Esophagus muscularis mucosa (tissue), 3 donors: ENCODE results near the gene PDCD4.

Experiments
- CTCF ChIP-seq, 3 experiments: fragments of 200-600 bp in 2 of 3; fragments of 450-650 bp in 1 of 3; sonication (generic) in 2 of 3; IDR thresholded peaks; one replicate each; pipeline ENCODE4 v1.5.1; 2017 to 2019; ENCODE audit warnings: antibody characterized with exemption in 3 of 3, mild to moderate bottlenecking in 2 of 3, moderate library complexity in 1 of 3
- EP300 ChIP-seq: sonication (generic); formaldehyde crosslinking; IDR thresholded peaks from one replicate; pipeline ENCODE4 v1.6.1; 2017; ENCODE audit warnings: antibody characterized with exemption

GRCh38 chr10:110844617-110844881, 27.2 kb upstream of the PDCD4 start:
- TF ChIP-seq CTCF (IDR thresholded peaks at IDR 0.05): no peak
- TF ChIP-seq EP300: no peak
